Activated naive CD4-positive, alpha-beta T cell treated with anti-CD3 and anti-CD28 coated beads, Interleukin-2, amount 50 U/mL, for 24 hours (primary cell): ENCODE results near the gene VSIG4.

ENCODE experiments used
- H3K27ac Mint-ChIP-seq: one replicate; pipeline ENCODE4 v1.8.0; 2021; ENCODE audit warnings: mild to moderate bottlenecking, mixed read lengths
- H3K27me3 Mint-ChIP-seq: one replicate; pipeline ENCODE4 v1.8.0; 2021; ENCODE audit warnings: mixed read lengths
- H3K36me3 Mint-ChIP-seq: one replicate; pipeline ENCODE4 v1.8.0; 2021; ENCODE audit warnings: mixed read lengths
- H3K4me1 Mint-ChIP-seq: one replicate; pipeline ENCODE4 v1.8.0; 2021; ENCODE audit warnings: mixed read lengths
- H3K4me3 Mint-ChIP-seq: one replicate; pipeline ENCODE4 v1.8.0; 2021; ENCODE audit warnings: mild to moderate bottlenecking, mixed read lengths
- H3K9me3 Mint-ChIP-seq: one replicate; pipeline ENCODE4 v1.8.0; 2021; ENCODE audit warnings: mixed read lengths

The VSIG4 gene

DNA sequence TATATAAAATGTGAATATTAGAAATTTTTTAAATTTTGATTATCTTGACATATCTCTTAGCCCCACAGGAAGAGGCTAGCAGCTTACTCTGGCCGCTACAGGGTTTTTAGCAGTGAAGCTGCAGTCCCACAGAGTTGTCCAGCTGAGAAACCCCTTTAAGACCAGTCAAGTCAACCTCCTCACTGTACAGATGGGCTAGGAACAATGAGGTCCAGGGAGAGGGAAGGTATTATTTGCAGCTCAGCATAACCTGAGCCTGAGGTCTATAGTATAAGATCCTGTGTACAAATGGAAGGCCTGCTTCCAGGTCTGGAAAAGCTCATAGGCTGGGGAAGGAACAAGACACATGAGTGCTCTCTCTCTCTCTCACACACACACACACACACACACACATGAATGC, 1.8 kb downstream of the VSIG4 start:
- no peaks in the 10 kb centered on the region for H3K36me3 Mint-ChIP-seq
- no peak overlapping the region for H3K4me3 Mint-ChIP-seq
- H3K27me3 Mint-ChIP-seq: no peaks in the 10 kb centered on the region
- no peak overlapping the region for H3K27ac Mint-ChIP-seq
- peaks cover 12% of the 10 kb centered on the region for H3K4me1 Mint-ChIP-seq
- no peaks in the 10 kb centered on the region for H3K9me3 Mint-ChIP-seq

DNA sequence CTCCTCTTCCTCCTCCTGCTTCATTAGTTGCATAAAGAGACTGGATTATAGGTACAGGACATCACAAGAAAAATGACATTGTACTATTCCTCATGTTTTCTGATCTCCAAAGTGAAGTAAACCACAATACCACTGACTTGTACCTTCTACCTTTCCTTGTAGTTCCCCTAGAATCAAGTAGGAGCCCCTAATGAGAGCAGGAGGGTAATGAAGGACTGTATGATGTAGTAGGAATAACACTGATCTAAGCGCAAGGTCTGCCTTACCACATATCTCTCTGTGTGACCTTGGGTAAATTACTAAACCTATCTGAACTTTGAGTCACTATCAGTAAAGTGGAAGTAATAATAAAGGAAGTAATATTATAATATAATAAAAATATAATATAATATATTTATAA, 3.6 kb downstream of the VSIG4 start:
- H3K27ac Mint-ChIP-seq: no peak overlapping the region
- H3K4me3 Mint-ChIP-seq: no peak overlapping the region
- H3K27me3 Mint-ChIP-seq: no peaks in the 10 kb centered on the region
- no peaks in the 10 kb centered on the region for H3K9me3 Mint-ChIP-seq
- H3K36me3 Mint-ChIP-seq: no peaks in the 10 kb centered on the region
- H3K4me1 Mint-ChIP-seq: peaks cover 12% of the 10 kb centered on the region

DNA sequence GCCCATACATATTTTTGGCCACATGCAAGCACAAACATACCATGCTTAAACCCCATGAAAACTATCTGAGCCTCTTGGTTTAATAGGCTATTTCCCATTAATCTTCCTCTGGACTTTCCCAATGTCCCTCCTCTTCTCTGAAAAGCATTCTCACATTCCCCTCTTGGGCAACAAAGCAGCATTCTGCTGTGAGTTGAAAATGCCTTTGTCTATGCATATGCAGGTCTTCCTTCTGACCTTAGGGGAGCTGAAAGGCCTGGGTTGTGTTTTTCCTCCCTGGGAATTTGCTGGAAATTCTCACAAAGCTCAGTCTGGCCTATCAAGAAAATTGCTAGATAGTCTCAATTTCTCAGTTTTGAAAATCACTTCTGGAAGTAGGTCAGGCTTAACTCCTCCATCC, 4.2 kb downstream of the VSIG4 start:
- Mint-ChIP-seq H3K27me3 (no peaks in the 10 kb centered on the region), H3K36me3 (no peaks in the 10 kb centered on the region), H3K4me3 (no peak overlapping the region), H3K4me1 (peaks cover 12% of the 10 kb centered on the region), H3K9me3 (no peaks in the 10 kb centered on the region), H3K27ac (no peak overlapping the region)

DNA sequence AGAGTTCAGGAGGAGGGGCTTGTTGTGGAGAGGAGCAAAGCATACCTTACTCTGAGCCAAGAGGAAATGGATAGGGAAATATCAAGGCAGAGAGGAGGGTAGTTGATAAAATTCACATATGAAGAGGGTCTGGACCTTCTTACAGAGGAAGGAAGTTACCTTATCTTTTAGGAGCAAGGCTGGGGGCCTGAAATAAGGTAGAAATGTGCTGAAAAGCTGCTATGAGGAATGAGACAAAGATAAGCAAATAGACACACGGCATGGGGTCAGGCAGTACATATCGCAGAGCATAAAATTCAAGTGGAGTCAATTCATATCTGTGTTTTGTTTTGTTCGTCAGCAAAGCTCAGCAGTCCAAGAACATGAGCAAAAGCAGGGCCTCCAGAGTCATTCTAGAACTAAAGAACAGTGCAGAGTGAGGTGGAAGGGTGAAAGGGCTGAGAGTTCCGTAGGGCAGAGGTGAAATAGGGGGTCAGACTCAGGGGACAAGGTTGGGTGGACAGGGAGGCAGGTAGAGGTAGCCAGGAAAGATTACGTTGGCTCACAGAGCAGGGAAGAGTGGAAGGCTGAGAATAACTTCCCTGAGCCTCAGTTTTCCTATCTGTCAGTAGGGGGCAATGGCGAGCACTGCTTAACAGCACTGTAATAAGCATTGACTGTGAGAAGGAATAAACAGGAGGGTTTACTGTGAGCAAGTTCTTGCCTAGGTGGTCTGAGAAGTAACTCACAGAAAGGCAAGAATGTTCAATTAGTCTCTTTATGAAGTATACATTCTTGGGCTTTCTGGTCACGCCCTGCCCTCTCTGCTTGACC, 9.2 kb downstream of the VSIG4 start:
- Mint-ChIP-seq H3K27me3 (no peaks in the 10 kb centered on the region), H3K4me3 (no peak overlapping the region), H3K36me3 (no peaks in the 10 kb centered on the region), H3K27ac (no peak overlapping the region), H3K9me3 (no peaks in the 10 kb centered on the region), H3K4me1 (peaks cover 8% of the 10 kb centered on the region)

DNA sequence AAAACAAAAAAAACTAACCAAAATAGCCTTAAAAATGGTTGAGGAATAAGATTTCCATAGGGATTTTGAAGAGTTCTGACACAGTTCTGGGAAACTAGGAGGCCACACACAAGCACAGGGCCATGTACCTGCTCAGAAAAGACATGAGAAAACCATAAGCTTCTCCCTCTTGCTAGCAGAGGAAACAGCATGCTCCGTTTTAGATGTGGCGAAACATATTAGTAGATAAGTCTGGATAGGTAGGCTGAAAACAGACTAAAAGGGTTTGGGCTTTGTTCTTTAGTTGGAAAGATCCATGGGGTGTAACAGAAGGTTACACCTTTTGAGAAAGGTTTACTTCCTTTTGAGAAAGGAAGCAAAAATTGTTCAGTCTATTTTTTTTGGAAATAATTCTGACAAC, 10.9 kb downstream of the VSIG4 start:
- no peaks in the 10 kb centered on the region for H3K27me3 Mint-ChIP-seq
- H3K36me3 Mint-ChIP-seq: no peaks in the 10 kb centered on the region
- H3K9me3 Mint-ChIP-seq: no peaks in the 10 kb centered on the region
- H3K4me3 Mint-ChIP-seq: no peak overlapping the region
- H3K4me1 Mint-ChIP-seq: peaks cover 12% of the 10 kb centered on the region
- H3K27ac Mint-ChIP-seq: no peak overlapping the region

DNA sequence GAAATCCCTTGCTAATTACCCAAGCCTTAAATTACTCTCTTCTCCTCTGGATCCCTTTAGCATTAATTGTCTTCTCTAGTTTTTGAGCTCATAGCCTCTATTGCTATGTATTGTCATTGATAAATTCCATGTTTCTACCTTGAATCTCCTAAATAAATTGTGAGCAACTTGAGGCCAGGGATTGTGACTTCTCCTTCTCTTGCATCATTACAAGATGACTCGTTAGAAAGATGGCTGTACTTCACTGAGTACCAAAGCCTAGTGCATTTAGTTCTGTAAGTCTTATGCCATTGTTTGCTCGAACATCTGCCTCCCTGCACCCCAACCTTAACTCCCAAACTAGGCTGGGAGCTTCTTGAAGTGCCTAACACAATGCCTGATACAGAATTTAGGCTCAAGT, 15.3 kb downstream of the VSIG4 start:
- Mint-ChIP-seq H3K27me3 (no peaks in the 10 kb centered on the region), H3K27ac (no peak overlapping the region)

DNA sequence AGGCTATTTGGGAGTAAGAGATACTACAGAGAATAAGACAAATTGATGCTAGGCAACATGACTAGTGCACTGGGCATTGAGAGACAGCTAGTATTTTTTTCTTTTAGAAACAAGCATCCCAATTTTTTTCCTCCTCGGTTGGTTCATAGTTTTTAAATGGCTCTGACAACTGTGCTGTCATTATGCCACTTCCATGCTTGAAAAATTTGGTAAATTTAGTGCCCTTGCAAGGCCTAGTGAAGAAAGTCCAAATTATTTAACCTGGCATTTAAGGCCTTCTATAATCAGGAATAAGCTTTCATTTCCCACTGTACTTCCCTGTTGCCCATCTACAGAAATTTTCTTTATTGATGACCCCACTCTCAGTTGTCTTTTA, 15.8 kb downstream of the VSIG4 start:
- H3K9me3 Mint-ChIP-seq: no peaks in the 10 kb centered on the region
- H3K27ac Mint-ChIP-seq: no peak overlapping the region
- H3K4me1 Mint-ChIP-seq: peaks cover 38% of the 10 kb centered on the region
- no peaks in the 10 kb centered on the region for H3K27me3 Mint-ChIP-seq
- no peaks in the 10 kb centered on the region for H3K36me3 Mint-ChIP-seq
- no peak overlapping the region for H3K4me3 Mint-ChIP-seq

More for the DNA sequence above, 15.3 kb downstream of the VSIG4 start:
- Mint-ChIP-seq H3K36me3 (no peaks in the 10 kb centered on the region), H3K4me3 (no peak overlapping the region), H3K9me3 (no peaks in the 10 kb centered on the region), H3K4me1 (peaks cover 33% of the 10 kb centered on the region)

DNA sequence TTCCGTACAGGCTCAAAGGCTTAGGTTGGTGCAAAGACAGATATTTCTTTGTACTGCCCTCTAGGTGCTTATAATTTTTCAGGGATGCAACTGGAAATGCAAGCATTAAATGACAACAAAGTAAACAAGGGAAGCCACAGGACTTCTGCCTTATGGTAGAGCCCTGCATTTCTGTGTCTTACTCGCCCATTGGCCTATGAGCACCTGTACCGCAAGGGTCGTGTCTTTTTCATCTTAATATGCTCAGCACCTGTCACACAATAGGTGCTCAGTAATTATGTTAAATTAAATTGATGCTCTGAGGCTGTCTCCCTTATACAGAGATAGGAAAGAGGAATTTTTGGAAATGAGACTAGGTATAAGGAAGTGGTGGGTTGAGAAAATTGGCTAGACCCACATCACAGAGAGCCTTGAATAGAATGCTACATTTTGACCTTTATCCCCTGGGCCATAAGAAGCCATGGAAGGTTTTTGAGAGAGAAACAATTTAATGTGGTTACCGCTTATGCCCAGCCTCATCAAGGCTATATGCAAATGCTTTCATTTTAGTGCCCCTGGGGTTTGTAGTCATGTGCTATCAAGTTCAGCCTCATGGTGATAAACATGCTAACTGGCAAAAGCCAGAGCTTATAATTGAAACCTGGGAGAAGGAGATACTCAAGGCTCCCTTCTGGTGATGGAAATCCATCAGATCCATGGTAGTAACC, 16.3 kb downstream of the VSIG4 start:
- Mint-ChIP-seq H3K27ac (no peak overlapping the region), H3K27me3 (no peaks in the 10 kb centered on the region), H3K36me3 (no peaks in the 10 kb centered on the region), H3K9me3 (no peaks in the 10 kb centered on the region), H3K4me1 (peaks cover 43% of the 10 kb centered on the region), H3K4me3 (no peak overlapping the region)

DNA sequence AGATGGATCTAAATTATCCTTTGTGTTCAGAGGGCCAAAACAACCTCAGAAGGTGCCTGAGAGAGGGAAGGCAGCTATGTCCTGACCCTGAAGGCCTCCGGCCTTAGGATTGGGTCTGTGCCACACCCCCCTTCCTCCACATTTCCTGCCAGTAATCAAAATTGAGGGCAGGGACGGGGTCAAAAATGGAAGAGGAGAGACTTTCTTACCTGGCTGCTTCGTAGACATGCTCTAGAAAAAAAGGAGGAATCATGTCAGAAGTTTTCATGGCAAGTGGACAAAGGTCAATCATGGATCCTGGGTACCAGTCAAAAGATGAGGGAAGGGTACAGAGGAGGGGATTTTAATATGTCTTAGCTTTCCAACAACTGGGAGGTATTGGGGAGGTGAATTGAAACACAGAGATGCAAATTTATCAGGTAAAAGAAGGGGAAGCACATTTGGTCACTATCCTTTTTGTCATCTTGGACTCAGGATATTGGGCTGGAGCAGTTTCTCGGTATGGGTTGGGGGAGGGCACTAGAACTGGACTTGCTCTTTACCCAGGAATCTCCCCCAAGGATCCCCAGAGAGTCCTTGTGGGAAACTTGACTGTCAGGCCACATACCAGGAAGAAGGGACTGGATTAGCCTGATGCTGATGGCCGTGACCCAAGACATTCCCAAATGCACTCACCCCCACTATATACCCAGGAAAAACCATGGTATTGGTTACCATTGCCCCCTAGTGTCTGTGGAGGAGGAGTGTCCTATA, 17.1 kb downstream of the VSIG4 start:
- H3K4me1 Mint-ChIP-seq: peaks cover 48% of the 10 kb centered on the region
- H3K36me3 Mint-ChIP-seq: no peaks in the 10 kb centered on the region
- no peaks in the 10 kb centered on the region for H3K27me3 Mint-ChIP-seq
- no peak overlapping the region for H3K27ac Mint-ChIP-seq
- H3K4me3 Mint-ChIP-seq: no peak overlapping the region
- H3K9me3 Mint-ChIP-seq: no peaks in the 10 kb centered on the region

DNA sequence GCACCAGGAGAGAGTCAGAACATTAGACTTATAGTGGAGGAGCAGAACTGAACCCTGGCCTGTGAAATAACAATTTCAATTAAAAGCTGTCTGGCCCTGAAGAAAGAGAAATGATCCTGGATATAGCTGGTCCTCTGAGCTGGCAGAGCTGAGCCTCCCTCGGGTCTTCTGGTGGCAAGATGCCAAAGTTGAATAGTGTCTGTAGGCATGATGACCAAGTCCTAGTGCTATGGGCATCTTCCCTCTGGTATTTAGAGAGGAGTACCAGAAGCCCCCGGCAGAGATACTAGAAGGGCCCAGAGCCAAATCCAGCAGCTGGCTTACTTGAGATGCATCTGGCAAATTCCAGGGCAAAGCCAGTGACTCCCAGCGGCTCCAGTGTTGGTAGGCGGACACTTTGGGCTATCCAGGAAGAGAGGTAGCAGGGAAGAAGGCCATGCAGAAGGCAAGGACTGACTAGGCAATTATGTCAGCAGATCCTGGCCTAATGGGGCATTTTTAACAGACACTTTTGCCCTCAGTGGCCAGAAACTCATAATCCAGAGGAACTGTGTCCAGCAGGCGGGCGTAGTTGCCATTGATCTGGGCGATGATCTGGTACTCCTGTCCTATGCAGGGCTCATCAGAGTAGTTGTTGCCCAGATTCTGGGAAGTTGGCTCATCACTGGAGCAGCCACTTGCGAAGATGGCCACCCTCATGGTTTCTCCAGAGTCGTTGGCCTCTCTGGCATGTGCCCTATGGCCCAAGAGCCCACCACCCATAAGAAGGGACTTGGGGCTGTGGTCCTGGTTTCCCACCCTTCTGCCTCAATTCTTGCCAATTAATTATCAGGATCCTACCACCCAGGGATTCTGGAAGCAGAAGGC, 17.9 kb downstream of the VSIG4 start:
- peaks cover 53% of the 10 kb centered on the region for H3K4me1 Mint-ChIP-seq
- no peak overlapping the region for H3K4me3 Mint-ChIP-seq
- H3K27me3 Mint-ChIP-seq: no peaks in the 10 kb centered on the region
- no peak overlapping the region for H3K27ac Mint-ChIP-seq
- no peaks in the 10 kb centered on the region for H3K36me3 Mint-ChIP-seq
- no peaks in the 10 kb centered on the region for H3K9me3 Mint-ChIP-seq

DNA sequence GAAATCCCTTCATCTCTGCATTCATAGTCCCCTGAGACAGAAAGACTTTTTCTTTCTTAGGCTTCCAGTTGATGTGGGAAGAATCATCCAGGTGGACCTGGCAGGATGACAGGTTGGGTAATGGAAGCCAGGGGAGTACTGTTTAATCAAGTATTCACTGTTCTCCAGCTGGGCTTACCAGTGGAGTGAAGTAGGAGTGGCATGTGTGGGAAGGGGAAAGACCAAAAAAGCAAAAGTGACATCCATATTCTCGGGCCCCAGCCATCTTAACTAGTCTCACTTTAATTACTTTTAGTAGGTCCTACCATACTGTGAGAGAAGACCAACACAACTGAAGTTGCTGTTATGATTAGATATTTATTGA, 18.5 kb downstream of the VSIG4 start:
- H3K4me3 Mint-ChIP-seq: no peak overlapping the region
- H3K9me3 Mint-ChIP-seq: no peaks in the 10 kb centered on the region
- H3K27me3 Mint-ChIP-seq: no peaks in the 10 kb centered on the region
- no peaks in the 10 kb centered on the region for H3K36me3 Mint-ChIP-seq
- H3K4me1 Mint-ChIP-seq: peaks cover 60% of the 10 kb centered on the region
- H3K27ac Mint-ChIP-seq: no peak overlapping the region

DNA sequence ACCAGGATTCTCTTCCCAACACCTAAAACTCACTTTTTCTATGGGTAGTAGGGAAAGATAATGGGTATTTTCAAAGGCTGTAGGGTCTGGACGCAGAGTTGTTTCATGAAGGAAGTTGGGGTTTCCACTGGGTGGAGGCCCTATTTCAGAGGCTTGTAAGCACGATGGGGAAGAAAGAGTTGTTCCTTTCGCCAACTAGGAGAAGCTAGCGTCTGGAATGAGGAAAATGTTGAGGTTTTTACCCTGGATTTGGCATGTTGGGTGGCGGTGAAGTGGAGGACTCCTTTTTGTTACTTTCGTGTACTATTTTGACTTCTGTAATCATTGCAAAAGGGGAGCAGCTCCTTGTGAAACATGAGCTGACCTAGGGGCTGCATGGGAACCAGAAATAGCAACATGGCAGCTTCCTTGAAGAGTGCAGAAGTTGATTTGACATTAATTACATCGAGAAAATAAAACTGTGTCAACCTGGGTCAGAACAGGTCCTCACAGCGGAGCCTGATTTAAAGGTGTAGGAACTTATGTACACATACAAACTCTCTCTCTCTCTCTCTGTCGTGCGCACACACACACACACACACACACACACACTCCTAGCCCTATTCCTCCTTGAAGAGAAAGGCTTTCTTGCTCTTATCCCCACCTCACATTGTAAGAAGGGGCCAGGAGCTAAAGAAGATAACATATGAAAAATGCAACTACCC, 19.1 kb downstream of the VSIG4 start:
- H3K9me3 Mint-ChIP-seq: no peaks in the 10 kb centered on the region
- peaks cover 66% of the 10 kb centered on the region for H3K4me1 Mint-ChIP-seq
- no peaks in the 10 kb centered on the region for H3K27me3 Mint-ChIP-seq
- H3K36me3 Mint-ChIP-seq: no peaks in the 10 kb centered on the region
- H3K27ac Mint-ChIP-seq: peak overlapping the region; percentile 57
- H3K4me3 Mint-ChIP-seq: peak overlapping the region; percentile 16

DNA sequence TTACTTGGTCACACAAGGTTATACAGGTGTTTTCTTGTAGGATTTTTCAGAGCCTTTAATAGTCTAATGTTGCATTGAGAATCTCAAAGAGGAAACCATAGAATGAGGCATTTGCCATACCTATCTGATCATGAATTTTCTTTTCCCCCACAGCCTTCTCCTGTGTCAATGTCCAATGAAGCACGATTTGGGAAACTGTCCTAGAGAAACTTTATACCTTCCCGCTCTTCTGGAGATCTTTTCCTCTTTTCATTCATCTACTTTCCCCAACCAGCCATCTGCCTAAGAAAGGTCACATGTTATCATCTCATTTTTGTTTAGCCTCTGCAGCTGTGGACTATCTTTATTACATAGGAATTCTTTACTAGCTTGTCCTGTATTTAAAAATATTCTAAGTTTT, 19.9 kb downstream of the VSIG4 start:
- Mint-ChIP-seq H3K4me3 (no peak overlapping the region), H3K4me1 (peaks cover 70% of the 10 kb centered on the region), H3K9me3 (no peaks in the 10 kb centered on the region)

DNA sequence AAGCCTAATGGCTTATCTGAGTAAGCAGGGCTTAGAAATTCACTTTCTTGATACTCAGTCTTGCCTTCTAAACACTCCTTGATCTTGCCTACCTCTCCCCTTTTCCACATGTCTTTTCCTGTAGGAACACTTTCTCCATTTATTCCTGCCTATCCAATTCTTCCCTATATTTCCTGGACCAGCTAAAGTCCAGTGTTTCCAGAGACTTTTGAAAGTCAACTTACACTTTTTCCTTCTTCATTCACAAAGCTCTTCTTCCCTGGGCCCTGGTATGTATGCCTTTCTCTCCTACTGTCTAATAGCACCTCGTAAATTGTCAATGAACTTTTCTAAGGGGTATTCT, 20.6 kb downstream of the VSIG4 start:
- no peaks in the 10 kb centered on the region for H3K27me3 Mint-ChIP-seq
- peaks cover 71% of the 10 kb centered on the region for H3K4me1 Mint-ChIP-seq
- H3K4me3 Mint-ChIP-seq: no peak overlapping the region
- no peak overlapping the region for H3K27ac Mint-ChIP-seq
- H3K9me3 Mint-ChIP-seq: no peaks in the 10 kb centered on the region
- H3K36me3 Mint-ChIP-seq: no peaks in the 10 kb centered on the region

More for the DNA sequence above, 19.9 kb downstream of the VSIG4 start:
- Mint-ChIP-seq H3K27ac (no peak overlapping the region), H3K27me3 (no peaks in the 10 kb centered on the region), H3K36me3 (no peaks in the 10 kb centered on the region)
